OCI-LY7 (cell line): ENCODE results near the gene DAB1.

Source experiments
- CTCF ChIP-seq: fragments of 200-600 bp; sonication (generic); conservative IDR thresholded peaks from 2 replicates; pipeline ENCODE4 v1.5.1; 2014; ENCODE audit warnings: mild to moderate bottlenecking, antibody characterized with exemption, low read length, moderate library complexity, mixed read lengths
- EZH2phosphoT487 ChIP-seq: fragments of 200-600 bp; sonication (generic); IDR thresholded peaks from 2 replicates; pipeline ENCODE4 v1.6.1; 2018; ENCODE audit warnings: low read depth, borderline replicate concordance, mild to moderate bottlenecking, mixed run types, antibody characterized with exemption, low read length, moderate library complexity, mixed read lengths

GRCh38 chr1:56965916-56966697, 457.8 kb downstream of the DAB1 start, which contains the start of gene C8B:
- TF ChIP-seq CTCF (no peak), EZH2phosphoT487 (no peak)
